Measurements from ENCODE around the gene DVL2. TPM values are rescaled to one million over a fixed set of nuclear protein-coding genes. Genes with fewer than 3 reads are reported as not detected.

The DVL2 gene
- total RNA-seq, 1 donor from 2014 or later: 17.2 TPM

DNA sequence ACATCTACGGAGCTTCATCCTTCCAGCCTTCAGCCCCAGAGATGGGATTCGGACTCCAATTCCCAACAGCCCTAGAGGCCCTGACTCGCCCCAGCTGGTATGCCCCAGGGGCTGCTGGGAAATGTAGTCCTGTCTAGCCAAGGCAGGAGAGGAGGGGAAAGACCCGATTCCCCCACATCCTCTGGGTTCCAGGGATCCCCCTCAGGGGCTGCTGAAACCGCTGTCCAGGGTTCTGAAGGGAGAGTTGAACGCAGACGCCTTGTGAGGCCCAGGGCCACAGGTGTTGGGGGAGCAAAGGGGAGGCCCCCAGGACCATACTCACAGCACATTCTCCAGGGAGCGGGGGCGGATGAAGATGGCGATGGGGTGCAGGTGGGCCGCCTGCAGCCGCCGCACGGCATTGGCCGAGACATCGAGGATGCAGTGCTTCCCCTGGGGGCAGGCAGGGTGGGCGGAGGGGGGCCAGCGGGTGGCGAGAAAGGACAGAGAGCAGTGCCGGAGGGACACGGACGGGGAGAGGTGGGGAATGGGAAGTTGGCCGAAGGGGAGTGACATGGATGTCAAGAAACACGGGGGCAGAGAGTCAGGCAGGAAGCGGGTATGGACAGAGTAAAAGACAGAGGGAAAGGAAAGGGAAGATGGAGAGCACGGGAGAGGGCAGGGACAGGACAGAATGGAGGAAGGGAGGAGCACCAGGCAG is 42.6 kb downstream of the DVL2 start:
- H3K36me3 ChIP-seq: peaks cover 40 to 50% of the 10 kb centered on the region in 2 donors
- no peak overlapping the region for H3K4me3 ChIP-seq
- H3K4me1 ChIP-seq: no peaks in the 10 kb centered on the region
- H3K9me3 ChIP-seq: no peaks in the 10 kb centered on the region
- intact Hi-C loops (cut with DNase I): no loop called here
- H3K27me3 ChIP-seq: no peaks in the 10 kb centered on the region
- H3K27ac ChIP-seq: no peak overlapping the region
- TF ChIP-seq, protein P1, sequence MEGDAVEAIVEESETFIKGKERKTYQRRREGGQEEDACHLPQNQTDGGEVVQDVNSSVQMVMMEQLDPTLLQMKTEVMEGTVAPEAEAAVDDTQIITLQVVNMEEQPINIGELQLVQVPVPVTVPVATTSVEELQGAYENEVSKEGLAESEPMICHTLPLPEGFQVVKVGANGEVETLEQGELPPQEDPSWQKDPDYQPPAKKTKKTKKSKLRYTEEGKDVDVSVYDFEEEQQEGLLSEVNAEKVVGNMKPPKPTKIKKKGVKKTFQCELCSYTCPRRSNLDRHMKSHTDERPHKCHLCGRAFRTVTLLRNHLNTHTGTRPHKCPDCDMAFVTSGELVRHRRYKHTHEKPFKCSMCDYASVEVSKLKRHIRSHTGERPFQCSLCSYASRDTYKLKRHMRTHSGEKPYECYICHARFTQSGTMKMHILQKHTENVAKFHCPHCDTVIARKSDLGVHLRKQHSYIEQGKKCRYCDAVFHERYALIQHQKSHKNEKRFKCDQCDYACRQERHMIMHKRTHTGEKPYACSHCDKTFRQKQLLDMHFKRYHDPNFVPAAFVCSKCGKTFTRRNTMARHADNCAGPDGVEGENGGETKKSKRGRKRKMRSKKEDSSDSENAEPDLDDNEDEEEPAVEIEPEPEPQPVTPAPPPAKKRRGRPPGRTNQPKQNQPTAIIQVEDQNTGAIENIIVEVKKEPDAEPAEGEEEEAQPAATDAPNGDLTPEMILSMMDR (IDR thresholded peaks at IDR 0.05): no peak
- no peak for DNase-seq (ENCODE audit: low spot score in 2 of 2)

DNA sequence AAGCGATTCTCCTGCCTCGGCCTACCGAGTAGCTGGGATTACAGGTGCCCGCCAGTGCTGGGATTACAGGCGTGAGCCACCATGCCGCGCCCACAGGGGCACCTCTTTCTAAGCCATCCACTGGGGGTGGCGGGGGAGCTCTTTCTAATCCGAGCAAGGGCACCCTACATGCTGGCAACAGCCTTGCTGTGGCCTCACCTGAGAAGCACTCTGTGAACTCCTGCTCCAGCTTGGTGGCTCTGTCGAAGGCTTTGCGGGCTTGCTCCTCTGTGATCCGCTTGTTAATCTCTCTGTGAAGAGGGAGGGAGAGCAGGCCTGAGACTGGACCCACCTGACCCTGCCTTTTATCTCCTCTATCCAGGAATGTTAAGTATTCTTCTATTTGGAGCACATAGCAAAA is 43.2 kb downstream of the DVL2 start:
- H3K27ac ChIP-seq: no peak overlapping the region
- H3K4me1 ChIP-seq: no peaks in the 10 kb centered on the region
- no peak overlapping the region for H3K4me3 ChIP-seq
- H3K27me3 ChIP-seq: no peaks in the 10 kb centered on the region
- no peak for DNase-seq (ENCODE audit: low spot score in 2 of 2)
- H3K9me3 ChIP-seq: no peaks in the 10 kb centered on the region
- peaks cover 34 to 43% of the 10 kb centered on the region in 2 donors for H3K36me3 ChIP-seq
- intact Hi-C loops (cut with DNase I): no loop called here
- TF ChIP-seq, protein P1 (IDR thresholded peaks at IDR 0.05): no peak

DNA sequence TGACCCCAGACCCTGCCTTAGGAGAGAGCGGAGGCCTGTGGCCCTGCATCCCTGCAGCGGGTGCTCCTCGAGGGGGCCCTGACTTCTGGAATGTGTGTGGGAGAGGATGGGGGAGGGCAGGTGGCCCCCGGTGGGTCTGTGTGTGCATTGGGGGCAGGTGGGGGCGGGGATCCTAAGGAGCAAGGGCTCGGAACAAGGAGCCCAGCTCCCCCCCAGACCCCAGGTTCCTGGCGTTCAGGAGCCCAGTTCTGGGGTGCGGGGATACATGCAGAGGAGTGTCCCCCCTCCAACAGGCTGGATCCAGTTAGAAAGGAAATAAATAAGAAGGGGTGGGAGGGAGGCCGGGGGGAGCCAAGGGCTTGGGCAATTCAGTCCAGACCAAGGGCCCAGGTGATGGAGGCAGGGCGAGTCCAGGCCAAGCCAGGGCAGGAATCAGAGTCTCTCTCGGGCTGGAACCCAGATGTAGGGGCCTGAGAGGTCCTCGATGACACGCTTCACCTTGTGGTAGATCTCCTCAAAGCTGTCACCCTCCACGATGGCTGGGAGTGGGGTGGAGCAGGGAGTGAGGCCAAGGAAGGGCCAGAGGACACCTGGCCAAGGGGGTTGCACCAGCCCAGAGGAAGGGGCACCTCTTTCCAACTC is 43.9 kb downstream of the DVL2 start:
- no peaks in the 10 kb centered on the region for H3K9me3 ChIP-seq
- H3K4me3 ChIP-seq: no peak overlapping the region
- TF ChIP-seq, protein P1 (IDR thresholded peaks at IDR 0.05): no peak
- H3K4me1 ChIP-seq: no peaks in the 10 kb centered on the region
- DNase-seq (ENCODE audit: low spot score in 2 of 2): no peak
- intact Hi-C loops (cut with DNase I): no loop called here
- no peak overlapping the region for H3K27ac ChIP-seq
- no peaks in the 10 kb centered on the region for H3K27me3 ChIP-seq
- peaks cover 28 to 36% of the 10 kb centered on the region in 2 donors for H3K36me3 ChIP-seq

DNA sequence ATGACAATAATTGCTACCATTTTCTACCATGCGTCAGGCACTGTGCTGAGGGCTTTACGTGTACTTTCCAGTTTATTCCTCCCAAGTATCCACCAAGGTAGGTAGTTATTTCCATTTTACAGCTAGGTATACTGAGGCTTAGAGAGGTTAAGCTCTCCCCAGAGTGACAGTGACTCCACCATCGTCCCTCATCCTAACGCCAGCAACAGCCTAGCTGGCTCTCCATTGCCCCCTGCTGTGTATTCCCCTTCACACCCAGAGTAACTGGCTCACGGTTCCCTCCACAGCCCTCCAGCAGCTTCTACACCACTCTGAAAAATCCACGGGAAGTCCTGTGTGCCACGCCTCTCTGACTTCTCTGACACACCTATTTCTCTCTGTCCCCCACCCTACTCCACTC is 48.1 kb downstream of the DVL2 start:
- no peaks in the 10 kb centered on the region for H3K4me1 ChIP-seq
- H3K36me3 ChIP-seq: peaks cover 6 to 13% of the 10 kb centered on the region in 2 donors
- H3K9me3 ChIP-seq: no peaks in the 10 kb centered on the region
- no peak overlapping the region for H3K4me3 ChIP-seq
- H3K27ac ChIP-seq: no peak overlapping the region
- DNase-seq (ENCODE audit: low spot score in 2 of 2): no peak
- TF ChIP-seq, protein P1 (IDR thresholded peaks at IDR 0.05): no peak
- intact Hi-C loops (cut with DNase I): no loop called here
- H3K27me3 ChIP-seq: no peaks in the 10 kb centered on the region

DNA sequence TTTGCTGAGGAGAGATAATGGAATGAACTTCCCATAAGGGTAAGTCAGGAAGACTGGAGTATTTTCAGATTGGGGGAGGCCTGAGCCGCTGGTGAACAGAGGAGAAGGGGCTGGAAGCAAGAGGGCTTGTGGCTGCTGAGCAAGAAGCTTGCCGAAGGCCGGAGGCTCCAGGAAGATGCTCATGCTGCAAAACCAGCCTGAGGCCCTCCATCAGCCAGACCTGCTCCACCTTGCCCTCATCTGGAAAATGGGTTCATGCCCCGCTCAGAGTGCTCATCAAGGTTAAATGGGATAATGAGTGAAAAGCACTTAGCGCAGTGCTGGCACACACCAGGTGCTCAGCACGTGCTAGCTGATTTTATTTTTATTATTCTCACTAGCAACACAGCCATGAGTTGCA is 49.7 kb downstream of the DVL2 start:
- Histone ChIP-seq H3K27ac (no peak overlapping the region), H3K36me3 (no peaks in the 10 kb centered on the region), H3K4me1 (no peaks in the 10 kb centered on the region), H3K4me3 (no peak overlapping the region), H3K27me3 (no peaks in the 10 kb centered on the region), H3K9me3 (no peaks in the 10 kb centered on the region)
- no peak for DNase-seq (ENCODE audit: low spot score in 2 of 2)
- TF ChIP-seq, protein P1 (IDR thresholded peaks at IDR 0.05): no peak
- intact Hi-C loops (cut with DNase I): no loop called here
